ENCODE results near the gene SMURF1.

GRCh38 chr7:99016196-99016595 is 127.7 kb downstream of the SMURF1 start:
- no peak for TF ChIP-seq CTCF (IDR thresholded peaks at IDR 0.05)
- no peak for TF ChIP-seq POLR2A (IDR thresholded peaks at IDR 0.05)
